ENCODE measurements around the gene SCN2A.
"Not testable (repeated sequence)": the region's sequence is repeated elsewhere in the genome, so short reads cannot be mapped to it uniquely, and the experiment has no call there.

The SCN2A gene

GRCh38 chr2:165348441-165348840, 109.2 kb downstream of the SCN2A start:
- DNase-seq = no peak

DNA sequence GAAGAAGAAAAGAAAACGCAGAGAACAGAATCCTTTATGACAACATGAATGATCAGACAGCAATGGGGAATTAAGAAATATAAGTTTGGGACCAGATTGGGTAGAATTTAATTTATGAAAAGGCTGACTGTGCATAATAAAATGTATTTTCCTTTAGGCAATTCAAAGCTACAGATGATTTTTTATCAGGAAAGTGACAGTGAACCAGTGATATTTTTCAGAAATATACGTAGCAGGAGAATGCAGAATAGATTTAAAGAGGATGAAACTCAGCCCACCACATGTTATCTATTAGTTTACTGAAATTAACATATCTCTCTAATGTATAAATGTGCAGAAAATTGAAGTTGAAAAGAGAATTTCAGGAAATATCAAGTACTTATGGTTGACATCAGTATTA, 110.0 kb downstream of the SCN2A start:
- no peak for DNase-seq

DNA sequence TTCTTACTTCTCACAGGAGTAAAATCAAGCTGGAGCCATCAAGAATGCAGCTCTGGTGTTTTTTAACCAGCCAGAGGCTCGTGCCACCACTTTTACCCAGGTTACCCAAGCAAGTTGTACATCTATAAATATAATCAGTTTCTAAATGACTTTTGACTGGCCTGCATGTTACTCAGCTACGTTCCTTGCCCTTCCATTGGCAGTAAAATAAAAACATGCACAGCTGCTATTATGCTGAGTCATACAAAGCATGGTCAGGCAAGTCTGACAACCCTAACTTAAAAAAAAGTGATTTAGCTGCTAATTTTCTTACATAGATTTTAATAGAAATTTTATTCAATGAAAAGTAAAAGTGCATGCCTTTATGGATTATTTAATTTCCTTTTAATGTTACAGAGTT, 118.5 kb downstream of the SCN2A start:
- DNase-seq = no peak

DNA sequence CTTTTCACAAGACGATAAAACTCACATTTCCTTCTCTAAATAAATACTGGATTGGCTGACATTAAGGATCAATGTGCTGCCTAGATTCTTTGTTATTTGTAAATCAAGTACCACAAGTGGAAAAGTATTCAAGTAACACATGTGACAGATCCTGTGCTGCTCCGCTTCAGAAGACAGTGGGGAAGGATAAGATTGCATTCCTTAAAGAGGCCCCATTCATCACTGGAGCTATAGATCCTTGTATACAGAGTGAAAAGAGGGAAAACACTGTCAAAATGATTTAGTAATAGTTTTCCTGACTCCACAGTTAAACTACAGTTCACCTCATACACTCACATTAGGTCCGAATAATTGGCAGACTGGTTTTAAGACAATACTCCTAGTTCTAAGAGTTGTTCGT, 122.3 kb downstream of the SCN2A start:
- no peak for DNase-seq

DNA sequence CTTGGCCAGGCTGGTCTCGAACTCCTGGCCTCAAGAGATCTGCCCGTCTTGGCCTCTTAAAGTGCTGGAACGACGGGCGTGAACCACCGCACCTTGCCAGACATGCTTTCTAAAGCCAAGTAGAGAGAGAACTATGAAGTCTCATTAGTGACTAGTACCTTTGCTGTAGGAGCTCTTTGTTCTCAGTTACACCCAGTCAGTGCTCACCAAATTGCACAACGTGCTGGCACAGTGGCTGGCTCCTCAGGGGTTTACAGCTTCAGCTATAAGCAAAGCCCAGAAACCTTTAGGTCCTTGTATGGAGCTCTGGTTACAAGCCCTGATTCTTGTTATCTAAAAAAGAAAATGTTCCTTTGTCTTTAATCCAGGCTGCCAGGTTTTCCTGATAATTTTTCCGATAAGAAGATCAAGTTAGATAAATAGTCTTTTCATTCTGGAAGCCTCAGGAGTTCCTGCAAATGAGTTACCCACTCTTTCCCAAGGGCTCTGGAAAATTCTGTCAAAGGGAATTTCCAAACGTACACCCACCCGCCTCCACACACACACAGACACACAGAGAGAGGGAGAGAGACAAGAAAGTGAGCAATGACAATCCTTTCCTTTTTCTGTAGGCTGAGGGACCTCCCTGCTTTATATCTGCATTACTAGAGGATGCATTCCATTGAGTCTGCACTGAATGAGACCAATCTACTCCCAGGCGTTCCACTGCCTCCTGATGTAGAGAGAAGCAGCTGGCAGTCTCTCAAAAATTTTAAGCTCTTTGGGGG, 130.1 kb downstream of the SCN2A start:
- no peak for DNase-seq

DNA sequence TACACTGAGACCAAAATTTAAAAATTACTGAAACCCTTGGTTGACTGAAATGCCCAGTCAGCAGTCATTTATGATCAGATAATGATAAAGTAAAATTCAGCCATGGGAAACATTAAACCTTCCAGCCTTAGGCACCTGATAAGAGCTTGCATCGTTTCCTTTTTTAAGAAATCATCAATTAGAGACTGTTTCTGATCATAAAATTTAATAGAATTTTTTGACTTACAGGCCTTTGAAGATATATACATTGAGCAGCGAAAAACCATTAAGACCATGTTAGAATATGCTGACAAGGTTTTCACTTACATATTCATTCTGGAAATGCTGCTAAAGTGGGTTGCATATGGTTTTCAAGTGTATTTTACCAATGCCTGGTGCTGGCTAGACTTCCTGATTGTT, 130.7 kb downstream of the SCN2A start:
- no peak for DNase-seq

GRCh38 chr2:165371356-165371755, 132.1 kb downstream of the SCN2A start:
- DNase-seq = no peak

DNA sequence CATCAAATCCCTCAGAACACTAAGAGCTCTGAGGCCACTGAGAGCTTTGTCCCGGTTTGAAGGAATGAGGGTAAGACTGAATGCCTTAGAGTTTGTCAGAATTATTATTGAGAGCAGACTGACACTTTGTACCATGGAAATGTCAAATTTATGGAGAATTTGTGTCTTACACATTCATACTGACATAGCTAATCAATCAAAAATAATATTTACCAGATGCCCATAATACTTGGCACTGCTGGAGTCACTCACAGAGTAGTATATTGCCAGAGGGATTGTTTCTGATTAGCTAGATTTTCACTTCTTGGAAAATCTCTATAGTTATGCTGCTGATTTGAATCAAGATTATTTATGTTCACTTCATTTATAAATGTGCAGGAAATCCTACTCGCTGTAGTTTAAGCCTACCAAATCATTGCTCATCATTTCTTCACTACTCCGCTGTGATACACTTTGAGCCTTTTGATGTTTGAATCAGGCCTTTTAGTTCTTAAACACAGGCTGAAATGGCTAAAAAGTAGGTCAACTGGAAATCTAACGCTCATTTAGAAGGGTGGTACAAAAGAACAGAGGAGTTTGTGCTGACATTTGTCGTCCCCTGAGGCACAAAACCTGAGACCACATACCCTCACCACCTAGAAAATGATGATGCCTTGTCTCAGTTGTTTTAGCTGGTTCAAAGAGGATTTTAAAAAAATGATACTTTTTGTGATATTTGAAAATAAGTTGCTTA, 134.2 kb downstream of the SCN2A start:
- DNase-seq = no peak

DNA sequence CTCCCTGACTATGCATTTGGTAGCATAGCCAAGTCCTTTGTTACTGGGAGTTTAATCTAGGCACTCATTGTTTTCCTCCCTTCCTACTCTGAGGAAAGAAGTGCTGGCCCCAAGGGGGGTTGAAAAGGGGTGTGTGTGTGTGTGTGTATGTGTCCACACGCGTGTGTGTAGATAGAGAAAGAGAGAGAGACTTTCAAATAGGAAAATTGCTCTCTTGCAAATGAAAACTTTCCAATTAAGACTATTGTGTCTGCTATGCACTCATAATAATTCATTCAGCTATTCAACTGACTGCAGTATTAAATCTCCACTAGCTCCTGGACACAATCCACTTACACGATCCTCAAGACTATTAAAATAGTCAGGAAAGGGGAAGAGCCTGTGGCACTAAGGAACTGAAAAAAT, 137.4 kb downstream of the SCN2A start:
- no peak for DNase-seq

GRCh38 chr2:165382362-165382761, 143.1 kb downstream of the SCN2A start:
- no peak for DNase-seq

GRCh38 chr2:165390875-165391274, 151.7 kb downstream of the SCN2A start:
- no peak for DNase-seq

DNA sequence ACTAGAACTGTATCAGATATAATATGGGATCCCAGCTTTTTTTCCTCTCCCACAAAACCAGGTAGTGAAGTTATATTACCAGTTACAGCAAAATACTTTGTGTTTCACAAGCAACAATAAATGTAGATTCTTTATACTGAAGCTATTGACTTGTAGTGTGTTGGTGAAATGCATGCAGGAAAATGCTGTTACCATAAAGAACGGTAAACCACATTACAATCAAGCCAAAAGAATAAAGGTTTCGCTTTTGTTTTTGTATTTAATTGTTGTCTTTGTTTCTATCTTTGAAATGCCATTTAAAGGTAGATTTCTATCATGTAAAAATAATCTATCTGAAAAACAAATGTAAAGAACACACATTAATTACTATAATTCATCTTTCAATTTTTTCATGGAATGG, 152.6 kb downstream of the SCN2A start:
- no peak for DNase-seq

- not testable (repeated sequence) for DNase-seq
Observed at GRCh38 chr2:165398603-165399002, 159.4 kb downstream of the SCN2A start.

GRCh38 chr2:165401285-165401852, 162.2 kb downstream of the SCN2A start:
- no peak for DNase-seq

DNA sequence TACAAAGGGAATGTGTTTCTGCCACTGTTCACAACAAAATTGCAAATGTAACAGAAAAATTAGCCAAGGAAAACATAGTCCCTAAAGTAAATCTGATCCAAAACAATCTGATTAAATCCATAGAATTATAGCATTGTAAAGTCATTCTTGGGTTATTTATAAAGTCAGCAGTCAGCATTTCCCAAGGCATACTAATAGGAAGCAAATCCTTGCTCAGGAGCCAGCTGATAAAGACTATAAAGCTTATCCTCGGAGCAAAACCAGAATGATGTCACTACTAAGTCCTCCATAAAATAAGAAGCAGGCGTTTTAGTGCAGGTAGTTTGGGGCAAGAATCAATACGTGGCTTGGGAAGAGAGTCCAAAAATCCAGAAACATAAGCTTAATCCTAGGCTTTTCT, 162.9 kb downstream of the SCN2A start:
- DNase-seq = no peak

GRCh38 chr2:165406173-165406572, 167.0 kb downstream of the SCN2A start:
- no peak for DNase-seq

- no peak for DNase-seq
Observed at GRCh38 chr2:165407466-165407865, 168.3 kb downstream of the SCN2A start.

GRCh38 chr2:165408186-165408585, 169.0 kb downstream of the SCN2A start:
- no peak for DNase-seq

- DNase-seq = no peak
Observed at GRCh38 chr2:165410276-165410675, 171.1 kb downstream of the SCN2A start.

- DNase-seq = no peak
Observed at GRCh38 chr2:165414187-165414586, 175.0 kb downstream of the SCN2A start.

DNA sequence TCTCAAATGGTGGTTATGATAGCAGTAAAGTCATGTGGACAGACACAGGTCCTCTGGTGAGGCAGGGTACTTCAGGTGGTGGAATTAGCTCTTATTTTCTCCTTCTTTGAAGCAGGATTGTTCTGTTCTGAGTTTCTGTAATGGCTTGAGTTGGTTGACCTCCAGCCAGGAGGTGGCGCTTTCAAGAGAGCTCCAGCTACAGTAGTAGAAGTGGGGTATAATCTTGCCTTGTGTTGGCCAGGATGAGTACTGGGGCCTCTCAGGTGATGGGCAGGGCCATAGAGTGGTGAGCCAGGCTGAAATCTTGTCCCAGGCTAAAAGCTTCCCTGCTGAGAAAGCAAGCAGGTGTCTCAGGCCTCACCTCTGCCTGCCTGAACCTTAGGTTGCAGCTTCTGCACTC, 177.8 kb downstream of the SCN2A start:
- DNase-seq = no peak

DNA sequence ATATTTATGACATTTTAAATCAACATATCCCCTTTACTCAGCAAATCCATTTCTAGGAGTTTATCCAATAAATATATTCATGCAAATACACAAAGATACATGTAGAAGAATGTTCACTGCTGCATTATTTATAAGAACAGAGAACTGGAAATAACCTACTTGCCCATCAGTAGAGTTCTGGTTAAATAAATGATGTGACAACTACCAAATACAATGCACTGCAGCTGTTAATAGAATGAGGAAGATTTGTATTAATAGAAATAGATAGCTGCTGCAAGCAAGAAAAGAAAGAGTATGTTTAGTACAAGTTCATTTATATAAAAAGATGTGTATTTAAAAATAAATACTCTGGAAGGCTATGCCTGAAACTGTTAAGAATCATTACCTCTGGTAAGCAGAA, 181.0 kb downstream of the SCN2A start:
- no peak for DNase-seq

DNA sequence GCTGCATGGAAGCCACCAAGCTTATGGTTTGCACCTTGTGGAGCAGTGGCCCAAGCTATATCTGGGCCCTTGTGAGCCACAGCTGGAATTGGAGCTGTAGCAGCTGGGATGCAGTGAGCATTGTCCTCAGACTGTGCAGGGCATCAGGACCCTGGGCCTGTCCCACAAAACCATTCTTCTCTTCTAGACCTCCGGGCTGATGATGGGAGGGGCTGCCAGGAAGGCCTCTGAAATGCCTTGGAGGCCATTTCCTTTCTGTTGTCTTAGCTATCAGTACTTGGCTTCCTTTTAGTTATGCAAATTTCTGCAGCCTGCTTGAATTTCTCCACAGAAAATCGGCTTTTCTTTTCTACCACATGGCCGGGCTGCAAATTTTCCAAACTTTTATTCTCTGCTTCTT, 183.9 kb downstream of the SCN2A start:
- DNase-seq = no peak

DNA sequence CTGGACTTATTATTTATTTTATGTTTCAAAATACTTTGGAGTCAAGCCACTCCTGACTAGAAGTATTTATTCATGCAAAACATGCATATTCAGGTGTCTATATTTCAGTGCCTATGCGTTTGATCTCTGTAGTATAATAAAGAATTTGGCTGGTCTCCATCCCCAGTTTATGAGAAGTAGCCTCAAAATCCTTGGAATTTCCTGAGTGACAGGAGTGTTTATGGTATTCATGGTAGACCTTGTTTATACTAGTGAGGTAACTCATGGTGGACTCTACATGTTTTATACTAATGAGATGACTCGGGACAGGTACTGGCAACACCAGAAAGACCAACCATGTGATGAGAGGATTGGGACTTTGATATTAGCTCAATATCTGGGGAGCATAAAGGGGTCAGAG, 186.3 kb downstream of the SCN2A start:
- no peak for DNase-seq
